HG02678 (cell line): ENCODE measurements around the gene ENPP6.

Experiments used
- ATAC-seq: cut with Tn5 transposase; IDR thresholded peaks from one replicate; pipeline ENCODE4 v1.9.1; 2021; ENCODE audit warnings: mild to moderate bottlenecking, moderate library complexity; ENCODE audit not compliant: unreplicated experiment

ENPP6 gene

DNA sequence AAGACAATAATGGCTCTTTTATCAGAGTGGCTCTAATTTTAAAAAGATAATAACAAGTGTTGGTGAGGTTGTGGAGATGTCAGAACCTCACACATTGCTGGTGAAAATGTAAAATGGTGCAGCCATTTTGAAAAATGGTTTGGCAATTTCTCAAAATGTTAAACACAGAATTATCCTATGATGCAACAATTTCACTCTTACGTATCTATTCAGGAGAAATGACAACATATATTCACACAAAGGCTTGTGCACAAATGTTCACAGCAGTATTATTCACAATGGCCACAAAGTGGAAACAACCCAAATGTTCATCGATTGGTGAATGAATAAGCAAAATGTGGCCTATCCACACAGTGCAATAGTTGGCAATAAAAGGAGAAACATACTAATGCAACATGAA lies 24.7 kb downstream of the ENPP6 start:
- ATAC-seq, result no peak

DNA sequence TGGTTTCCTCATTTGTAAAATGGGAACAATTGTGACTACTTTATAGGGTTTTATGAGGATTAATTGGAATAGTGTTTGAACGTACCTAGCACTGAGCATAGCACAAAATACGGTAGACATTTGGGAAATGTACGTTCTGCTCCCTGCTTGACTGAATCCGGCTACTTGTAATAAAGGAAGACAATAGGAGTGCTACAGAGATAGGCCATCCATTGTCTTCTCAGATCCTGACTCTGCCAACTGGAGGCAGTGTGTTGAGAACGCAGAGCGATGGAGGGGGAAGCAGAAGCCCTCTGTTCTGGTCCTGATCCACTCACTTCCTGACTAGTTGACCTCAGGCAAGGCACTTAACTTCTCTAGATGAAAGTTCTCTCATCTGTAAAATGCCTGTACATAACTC lies 26.4 kb downstream of the ENPP6 start:
- ATAC-seq, result no peak

DNA sequence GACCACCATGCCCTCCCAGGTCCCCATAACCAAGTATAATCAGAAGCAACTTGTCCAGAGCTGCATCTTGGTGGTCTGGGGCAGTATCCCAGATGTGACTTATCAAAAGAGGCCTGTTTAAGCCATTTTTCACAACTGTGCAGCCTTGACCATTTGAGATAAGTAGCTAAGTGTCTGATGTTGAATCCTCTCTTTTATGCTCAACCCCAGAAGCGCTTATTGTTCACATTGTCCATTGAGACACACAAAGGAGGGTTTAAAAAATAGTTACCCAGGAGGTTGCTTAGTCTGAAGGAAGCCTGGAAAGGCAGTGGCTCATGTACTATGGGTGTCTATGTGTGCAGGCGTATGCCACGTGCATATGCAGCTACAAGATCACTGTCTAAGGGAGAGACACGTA lies 27.0 kb downstream of the ENPP6 start:
- ATAC-seq, result no peak

DNA sequence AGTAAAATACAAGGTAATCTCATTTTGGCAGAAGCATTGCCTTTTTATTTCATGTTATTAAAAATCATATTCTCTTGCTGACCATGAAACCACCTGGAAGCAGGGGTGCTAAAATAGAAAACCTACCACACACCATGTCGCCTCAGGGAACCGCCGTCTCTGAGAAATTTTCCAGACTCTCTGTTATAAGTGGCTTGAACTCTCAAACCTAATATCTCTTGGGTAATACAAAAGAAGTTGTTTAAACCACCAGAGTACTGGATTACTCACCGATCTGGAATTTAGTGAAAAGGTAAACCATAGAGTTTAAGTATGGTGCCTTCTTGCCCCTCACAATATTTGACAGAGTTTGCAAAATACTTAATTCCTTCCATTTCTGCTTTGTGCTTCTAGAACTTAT lies 27.7 kb downstream of the ENPP6 start:
- no peak for ATAC-seq

DNA sequence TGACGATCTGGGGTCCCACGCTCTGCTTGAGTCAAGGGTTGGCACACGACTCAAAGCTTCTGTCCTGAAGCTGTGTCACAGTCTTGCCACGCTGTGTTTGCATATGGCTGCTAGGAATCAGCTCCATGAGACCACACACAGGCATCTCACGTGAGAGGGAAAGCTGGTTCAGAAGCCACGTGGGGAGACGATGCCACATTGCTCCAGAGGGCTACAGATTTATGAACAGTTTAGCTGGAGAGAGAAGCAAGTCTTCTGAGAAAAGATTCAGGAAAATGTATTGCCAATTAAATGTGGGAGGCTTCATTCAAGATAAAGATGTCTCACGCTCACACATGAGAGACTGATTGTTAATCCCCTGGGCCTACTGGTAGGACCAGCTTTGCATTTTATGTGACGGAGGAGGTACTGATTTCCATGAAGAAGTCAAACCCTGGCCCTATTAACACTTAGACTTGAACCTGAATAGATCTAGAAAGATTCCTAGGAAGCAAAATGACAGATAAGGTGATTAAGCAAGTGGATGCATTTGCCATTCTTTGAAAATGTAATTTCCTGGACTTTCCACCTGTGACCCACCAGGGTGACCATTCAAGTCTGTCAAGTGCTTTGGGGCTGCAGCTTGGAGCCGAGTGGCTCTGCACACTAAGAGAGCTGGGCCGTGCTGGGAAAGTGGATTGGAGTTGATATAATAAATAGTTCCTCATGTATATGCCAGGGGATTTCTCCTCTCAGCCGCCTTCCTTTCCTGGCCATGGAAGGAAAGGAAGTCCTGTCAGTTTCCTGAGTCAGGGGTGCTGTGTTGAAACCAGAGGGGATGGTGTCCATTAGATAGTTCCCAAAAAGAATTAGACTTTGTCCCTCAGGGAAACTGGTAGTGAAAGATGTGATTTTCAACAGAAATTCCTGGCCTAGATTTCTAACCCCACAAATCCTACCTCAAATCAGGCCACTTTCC lies 29.0 kb downstream of the ENPP6 start:
- ATAC-seq, result no peak

DNA sequence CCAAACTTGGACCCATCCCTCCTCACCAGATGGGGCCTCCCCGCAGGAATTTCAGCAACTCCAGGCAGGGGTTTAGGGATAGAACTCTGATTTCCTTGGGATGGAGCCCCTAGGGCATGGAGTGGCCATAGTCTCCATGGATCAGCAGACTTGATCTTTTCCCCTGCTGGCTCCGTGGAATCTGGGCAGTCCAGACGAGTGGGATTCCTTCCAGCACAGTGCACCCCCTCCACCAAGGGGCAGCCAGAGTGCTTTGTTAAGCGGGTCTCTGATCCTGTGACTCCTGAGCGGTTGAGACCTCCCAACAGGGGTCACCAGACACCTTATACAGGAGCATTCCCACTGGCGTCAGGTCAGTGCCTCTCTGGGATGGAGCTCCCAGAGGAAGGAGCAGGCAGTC lies 40.4 kb downstream of the ENPP6 start:
- ATAC-seq, result no peak

DNA sequence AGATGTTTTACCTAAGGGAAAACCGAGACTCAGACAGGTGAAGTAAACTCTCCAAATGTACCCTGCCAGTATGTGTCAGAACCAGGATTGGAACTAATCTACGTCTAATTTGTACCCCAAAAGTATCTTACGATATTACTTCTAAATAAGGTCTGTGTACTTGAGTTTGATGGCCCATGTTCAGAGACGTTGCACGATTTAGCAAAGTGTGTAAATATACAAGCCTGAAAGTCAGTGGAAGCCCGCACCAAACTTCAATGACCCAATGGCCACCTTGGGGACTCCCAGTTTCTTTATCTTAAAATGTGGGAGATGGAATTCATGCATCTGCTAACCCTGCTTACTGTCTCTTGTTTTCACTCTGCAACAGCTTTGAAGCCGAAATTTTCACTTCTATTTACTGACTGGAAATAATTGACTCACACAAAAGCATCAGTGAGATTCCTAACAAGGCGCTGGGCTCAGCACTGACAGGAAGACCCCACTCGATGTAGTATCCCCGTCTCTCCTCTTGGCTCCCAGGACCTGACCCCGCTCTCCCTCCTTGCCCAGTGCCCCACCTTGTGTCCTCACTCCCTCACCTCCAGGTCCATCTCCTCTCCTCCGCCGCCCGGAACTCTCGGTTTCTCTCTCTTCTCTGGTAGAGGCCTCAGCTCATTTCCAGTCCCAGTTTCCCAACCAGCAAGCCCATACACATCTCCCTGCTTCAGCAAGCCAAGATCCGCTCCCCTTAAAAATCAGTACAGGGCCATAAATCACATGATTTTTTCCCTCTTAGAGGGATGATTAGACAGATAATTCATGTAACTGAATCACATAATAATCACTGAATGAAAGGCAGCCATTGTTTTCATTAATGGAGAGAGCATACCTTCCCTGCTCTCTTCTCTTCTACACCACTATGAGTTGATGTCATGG lies 42.8 kb downstream of the ENPP6 start:
- no peak for ATAC-seq

DNA sequence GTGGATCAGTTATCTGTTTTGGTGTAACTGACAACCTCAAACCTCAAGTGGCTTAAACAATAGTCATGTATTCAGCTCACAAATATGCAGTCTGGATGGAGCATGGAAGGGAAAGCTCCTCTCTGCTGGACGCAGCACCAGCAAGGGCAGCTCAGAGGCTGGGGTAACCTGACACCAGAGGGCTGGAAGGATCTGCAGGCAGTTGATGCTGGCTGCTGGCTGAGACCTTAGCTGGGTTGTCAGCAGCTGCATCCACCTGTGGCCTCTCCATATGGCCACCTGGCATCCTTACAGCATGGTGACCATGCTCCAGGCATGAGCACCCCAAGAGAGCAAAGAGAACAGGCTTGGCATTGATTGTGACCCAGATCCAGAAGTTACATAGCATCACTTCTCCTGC lies 46.7 kb downstream of the ENPP6 start:
- no peak for ATAC-seq

DNA sequence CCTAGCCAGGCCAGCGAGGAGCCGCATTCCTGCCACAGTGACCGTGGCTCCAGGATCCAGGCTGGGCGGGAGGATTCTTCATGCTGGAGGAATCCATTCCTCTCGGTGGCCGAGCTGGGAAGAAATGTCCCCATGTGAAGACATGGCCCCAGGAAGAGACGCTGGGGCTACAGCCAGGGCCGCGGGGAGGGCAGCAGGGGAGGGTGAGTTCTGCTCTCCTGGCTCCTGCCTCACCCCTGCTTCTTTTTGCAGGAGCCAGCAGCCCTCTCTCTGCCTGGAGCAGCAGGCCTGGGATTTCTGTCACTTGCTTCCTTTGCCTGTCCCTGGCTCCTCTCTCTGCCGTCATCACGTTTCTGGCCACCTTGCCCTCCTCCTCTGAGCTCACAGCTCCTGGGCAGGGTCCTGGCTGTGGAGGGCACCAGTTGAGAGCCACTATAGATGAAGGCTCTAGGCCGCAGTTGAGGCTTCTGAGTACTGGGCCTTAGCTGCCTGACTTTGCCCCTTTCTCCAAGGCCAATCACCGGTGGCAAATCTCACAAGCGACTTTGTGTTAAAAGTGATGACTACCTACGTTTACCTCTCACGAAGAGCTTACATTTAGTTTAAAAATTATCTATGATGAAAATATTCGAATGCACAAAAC lies 48.3 kb downstream of the ENPP6 start:
- ATAC-seq, result no peak

DNA sequence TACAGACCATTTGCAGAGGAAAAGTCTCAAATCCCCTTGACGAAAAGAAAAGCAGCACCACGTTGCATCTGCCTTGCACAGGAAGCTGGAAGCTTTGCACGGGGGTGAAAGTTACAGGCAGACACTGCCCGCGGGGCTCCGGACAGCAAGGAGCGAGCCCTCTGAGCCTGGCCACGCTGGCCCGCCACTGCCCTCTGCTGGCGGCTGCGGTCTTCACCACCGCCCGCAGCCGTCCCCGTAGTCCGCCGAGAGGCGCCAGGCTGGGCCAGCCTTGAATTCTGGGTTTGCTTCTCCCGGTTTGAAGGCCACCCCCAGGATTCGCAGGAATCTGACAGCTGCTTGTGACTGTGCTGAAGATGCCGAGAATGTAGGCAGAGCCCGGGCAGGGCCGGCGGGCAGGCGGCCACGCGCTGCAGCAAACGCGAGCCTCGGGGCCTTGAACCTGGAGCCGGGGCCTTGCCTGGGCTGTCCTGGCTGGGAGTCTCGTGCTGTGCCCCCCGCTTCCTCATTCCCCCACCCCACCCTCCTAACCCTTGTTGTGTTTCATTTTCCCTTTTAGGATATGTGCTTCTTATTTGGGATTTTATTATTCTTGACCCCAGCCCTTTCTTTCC lies 49.2 kb downstream of the ENPP6 start:
- peak; percentile 91 for ATAC-seq

DNA sequence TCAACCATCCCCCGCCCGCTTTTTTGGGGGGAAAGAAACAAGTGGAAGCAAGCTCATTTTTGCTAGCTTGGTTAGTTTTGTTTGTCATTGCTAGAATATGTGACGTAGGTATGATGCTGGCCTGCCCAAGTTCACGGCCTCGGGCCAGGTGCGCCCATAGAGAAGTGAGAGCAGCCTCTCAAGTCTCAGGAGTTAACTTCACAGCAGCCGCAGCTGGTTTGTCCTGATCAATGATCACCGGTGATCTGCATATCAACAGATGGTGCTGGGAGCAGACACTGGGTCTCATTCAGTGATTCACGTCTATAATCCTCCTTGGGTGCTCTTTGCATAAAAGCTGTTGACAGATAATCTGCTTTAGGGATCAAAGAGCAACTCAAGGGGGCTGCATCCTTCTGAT lies 50.1 kb downstream of the ENPP6 start:
- peak; percentile 66 for ATAC-seq

DNA sequence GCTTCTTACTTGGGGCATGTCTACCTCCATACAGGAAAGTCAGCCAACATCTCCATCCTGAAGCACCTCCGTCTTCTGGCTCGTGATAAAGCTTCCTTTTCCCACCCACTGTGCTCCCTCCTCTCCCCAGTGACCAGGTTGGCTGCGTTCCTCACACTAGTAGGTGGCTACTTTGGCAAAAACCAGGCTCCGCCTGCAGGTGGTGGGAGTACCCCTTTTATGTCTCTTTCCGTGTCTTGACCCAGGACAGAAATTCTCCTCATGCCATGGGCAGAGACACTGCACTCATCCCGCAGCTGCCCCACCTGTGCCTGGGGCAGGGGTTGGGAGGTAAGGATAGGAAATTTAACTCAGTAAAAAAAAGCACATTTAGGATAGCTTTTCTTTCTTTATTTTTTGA lies 50.9 kb downstream of the ENPP6 start:
- ATAC-seq, result no peak

DNA sequence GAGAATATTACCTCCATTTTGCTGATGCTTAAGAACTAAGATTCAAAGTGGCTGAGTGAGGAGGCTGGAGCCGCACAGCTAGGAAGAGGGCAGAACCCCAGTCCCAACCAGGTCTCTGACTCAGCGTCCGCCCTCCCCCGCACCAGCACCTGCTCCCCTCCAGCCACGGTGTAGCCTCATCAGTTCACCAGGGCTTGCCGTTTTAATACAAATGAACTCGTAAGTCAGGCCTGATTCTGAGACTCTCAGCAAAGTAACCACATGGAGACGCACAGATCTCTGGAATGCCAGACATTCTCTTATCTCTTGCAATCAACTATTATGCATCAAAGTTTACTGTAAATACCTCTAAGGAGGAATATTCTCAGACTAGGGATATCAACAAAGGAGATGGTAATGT lies 52.4 kb downstream of the ENPP6 start:
- ATAC-seq, result no peak

DNA sequence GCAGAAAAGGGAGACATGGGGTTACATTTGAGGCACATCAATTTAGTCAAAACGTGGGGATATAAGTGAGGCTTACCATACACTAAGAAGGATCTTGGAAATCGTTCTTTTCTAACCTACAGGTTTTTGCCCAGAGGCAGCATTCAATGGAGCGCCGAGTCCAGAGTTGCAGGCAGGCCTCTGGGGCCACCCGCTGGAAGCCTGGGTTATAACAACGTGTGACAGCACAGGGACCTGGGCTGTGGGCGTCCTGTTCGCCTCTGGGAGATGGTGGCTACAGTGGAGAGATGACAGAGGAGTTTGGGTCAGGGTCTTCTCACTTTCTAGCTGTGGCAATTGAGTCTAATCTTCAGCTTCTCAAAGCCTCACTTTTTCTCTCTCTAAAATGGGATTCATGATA lies 53.9 kb downstream of the ENPP6 start:
- ATAC-seq, result no peak

DNA sequence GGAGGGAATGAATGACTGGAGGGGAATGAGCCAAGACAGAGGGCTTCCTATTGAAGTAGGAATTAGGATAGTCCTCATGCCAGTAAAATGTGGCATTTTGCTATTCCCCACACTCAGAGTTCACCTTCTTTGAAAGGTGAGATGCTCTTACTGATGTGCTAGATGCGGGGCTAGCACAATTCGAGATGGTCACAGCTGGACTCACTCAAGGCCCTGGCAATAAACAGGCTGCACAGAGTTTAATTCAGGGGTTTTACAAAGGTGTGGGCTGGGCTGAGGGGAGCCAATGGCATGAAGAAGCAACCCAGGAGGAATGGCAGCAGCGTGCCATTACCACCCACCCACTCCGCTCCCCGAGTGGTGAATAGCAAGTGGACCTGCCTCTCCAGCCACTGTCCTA lies 55.1 kb downstream of the ENPP6 start:
- ATAC-seq, result no peak

DNA sequence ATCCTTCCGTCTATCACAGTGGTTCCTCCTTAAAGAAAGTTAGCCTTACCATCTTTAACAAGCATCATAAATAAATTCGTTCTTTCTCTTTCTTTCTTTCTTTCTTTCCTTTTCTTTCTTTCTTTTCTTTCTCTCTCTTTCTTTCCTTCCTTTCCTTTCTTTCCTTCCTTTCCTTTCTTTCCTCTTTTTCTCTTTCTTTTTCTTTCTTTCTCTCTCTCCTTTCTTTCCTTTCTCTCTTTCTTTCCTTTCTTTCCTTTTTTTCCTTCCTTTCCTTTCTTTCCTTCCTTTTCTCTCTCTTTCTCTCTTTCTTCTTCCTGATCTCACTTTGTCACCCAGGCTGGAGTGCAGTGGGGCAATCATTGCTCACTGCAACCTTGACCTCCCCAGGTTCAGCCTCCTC lies 60.4 kb downstream of the ENPP6 start:
- ATAC-seq, result no peak

DNA sequence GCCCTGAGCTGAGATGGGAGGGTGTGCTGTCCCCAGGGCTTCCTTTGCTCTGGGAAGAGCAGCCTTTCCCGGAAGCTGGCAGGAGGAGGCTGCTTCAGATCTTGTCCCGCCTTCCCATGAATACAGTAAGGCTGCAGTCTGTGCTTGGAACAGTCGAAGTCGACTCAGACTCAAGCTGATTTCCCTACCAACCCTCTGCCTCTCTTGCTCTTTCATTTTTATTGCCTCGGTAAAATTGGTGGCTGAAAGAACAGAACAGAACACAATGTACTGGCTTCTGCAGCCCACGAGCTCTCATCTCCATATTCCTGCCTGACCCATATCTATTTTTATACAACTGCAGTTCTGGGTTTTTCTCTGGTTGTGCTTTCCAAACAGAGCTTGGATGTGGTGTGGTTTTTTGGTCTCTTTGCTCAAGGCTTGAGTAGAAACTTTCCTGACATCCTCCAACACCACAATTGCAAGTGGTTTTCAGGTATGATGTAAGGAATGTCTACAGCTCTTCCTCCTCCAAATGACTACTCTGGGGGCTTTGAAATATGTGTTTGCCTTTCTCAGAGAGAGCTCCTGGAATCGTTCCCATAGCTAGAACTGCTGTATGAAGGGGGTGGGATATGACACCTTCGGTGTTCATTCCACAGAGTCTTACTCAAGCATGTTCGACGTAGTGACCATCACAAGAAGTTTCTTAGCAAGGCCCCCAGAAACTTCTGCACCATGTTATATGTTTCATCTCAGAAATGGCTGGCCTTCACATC lies 61.3 kb downstream of the ENPP6 start:
- no peak for ATAC-seq

DNA sequence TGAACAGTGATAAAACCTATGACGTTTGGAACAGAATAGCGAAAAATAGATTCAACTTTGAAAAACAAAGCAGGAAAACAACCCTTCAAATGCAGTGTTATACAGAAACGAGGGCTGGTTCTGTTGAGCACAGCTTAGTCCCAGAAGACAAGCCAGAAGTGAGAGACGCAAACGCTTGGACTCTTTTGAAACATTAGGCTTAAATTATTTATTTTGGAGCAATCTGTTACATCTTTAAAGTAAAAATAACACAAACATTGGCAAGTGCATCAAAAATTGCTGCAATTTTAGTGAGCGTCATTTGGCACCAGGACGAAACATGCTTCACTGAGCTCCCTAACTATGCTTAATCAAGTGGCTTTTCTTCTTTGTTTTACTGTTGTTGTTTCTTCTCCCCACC lies 63.5 kb downstream of the ENPP6 start:
- no peak for ATAC-seq

DNA sequence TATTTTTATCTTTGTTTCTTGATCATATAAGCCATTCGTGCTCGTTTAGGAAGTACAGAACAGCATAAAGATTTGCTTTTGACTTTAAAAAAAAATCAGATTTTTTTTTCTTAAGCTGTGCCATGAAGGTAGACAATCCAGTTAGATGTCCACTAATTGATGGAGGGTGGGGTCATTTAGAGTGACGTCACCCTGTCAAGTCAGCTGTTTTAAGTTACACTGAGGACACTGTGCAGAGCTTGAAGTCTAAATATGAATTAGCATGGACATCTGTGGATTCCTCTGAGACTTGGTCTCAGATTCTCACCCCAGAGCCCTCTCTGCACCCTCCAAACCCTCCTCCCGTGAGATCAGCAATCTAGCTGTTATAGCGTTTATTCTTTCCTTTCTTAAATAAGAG lies 63.9 kb downstream of the ENPP6 start:
- ATAC-seq, result no peak

DNA sequence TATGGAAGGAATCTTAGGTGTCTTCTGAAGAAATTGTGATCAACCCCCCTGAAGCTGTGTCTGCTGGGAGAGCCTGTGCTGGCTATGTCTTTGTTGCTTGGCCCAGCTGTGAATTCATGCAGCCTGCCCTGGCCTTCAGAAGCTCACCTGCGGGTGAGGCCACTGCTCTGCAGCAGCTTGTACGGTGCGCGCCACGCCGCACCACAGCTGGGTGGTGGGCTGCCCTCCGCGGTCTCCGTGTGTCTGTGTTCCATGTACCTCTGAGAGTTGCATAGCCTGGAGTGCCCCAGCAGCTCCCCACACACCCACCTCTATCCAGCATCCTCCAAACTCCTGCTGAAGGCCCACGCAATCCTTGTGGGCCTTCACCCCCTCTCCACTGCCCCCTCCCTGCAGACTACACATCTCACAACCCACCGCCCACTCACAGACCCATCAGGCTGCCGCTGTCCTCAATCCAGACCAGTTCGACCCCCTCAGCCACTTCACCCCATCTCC lies 65.6 kb downstream of the ENPP6 start:
- ATAC-seq, result no peak
